Measurements from ENCODE around the gene C1S. TPM values are rescaled to one million over a fixed set of nuclear protein-coding genes. Genes with fewer than 3 reads are reported as not detected.

The C1S gene
- 307 and 827 TPM in 2 replicates for total RNA-seq

GRCh38 chr12:7060353-7060954 lies at the start of gene C1S:
Gene C1S (plus strand): TSS chr12:7060718. CDS start chr12:7061913, 1,195 bp downstream.

GRCh38 chr12:7018350-7019042 lies 42.0 kb upstream of the C1S start, which contains the start of gene LPCAT3:
Gene LPCAT3 (minus strand): TSS chr12:7018476. CDS start chr12:7018424, 52 bp downstream.

GRCh38 chr12:7092229-7092985 lies 31.9 kb downstream of the C1S start, which contains the start of gene C1R:
Gene C1R (minus strand): TSS chr12:7092445. CDS start chr12:7092388, 57 bp downstream.

GRCh38 chr12:7108796-7109571 lies 48.5 kb downstream of the C1S start, which contains the start of gene C1RL:
Gene C1RL (minus strand): TSS chr12:7109214. CDS start chr12:7109180, 34 bp downstream.

Other genes starting within 250 kb of the C1S start
- 6.1 and 6.8 TPM in 2 replicates for gene GPR162, start 238.9 kb upstream of the C1S start, total RNA-seq
- gene P3H3, start 232.3 kb upstream of the C1S start, total RNA-seq: 121 and 150 TPM in 2 replicates
- gene GNB3, start 219.8 kb upstream of the C1S start, total RNA-seq: 1.7 and 2.9 TPM in 2 replicates
- gene CDCA3, start 209.4 kb upstream of the C1S start, total RNA-seq: 3.3 and 25.9 TPM in 2 replicates
- 97.8 and 134 TPM in 2 replicates for gene USP5, start 208.6 kb upstream of the C1S start, total RNA-seq
- 1,080 and 1,447 TPM in 2 replicates for gene TPI1, start 193.2 kb upstream of the C1S start, total RNA-seq
- 6.3 and 14.1 TPM in 2 replicates for gene SPSB2, start 187.4 kb upstream of the C1S start, total RNA-seq
- 13.2 and 14.9 TPM in 2 replicates for gene LRRC23, start 155.9 kb upstream of the C1S start, total RNA-seq
- 20.1 and 29.3 TPM in 2 replicates for gene ENO2, start 146.1 kb upstream of the C1S start, total RNA-seq
- gene ATN1, start 132.8 kb upstream of the C1S start, total RNA-seq: 16.9 and 31.9 TPM in 2 replicates
- not detected in 2 replicates for gene RNU7-1, start 116.9 kb upstream of the C1S start, total RNA-seq
- gene C12orf57, start 116.7 kb upstream of the C1S start, total RNA-seq: 61.5 and 94.6 TPM in 2 replicates
- under 0.01 TPM in 1 of 2 replicates, not detected in the other for gene PTPN6, start 109.4 kb upstream of the C1S start, total RNA-seq
- 176 and 184 TPM in 2 replicates for gene PHB2, start 90.1 kb upstream of the C1S start, total RNA-seq
- 35.2 and 55.0 TPM in 2 replicates for gene EMG1, start 89.8 kb upstream of the C1S start, total RNA-seq
- gene LPCAT3, start 42.2 kb upstream of the C1S start, total RNA-seq: 15.1 and 17.9 TPM in 2 replicates
- gene C1R, start 31.7 kb downstream of the C1S start, total RNA-seq: 159 and 432 TPM in 2 replicates
- gene C1RL, start 48.5 kb downstream of the C1S start, total RNA-seq: 50.2 and 82.0 TPM in 2 replicates
- gene RBP5, start 68.2 kb downstream of the C1S start, total RNA-seq: 0.33 TPM in 1 of 2 replicates, not detected in the other
- gene CLSTN3, start 69.7 kb downstream of the C1S start, total RNA-seq: 19.4 and 25.9 TPM in 2 replicates
- 33.9 and 44.8 TPM in 2 replicates for gene PEX5, start 129.0 kb downstream of the C1S start, total RNA-seq
- gene ACSM4, start 243.4 kb downstream of the C1S start, total RNA-seq: not detected in 2 replicates